NCI-H82 treated with DMSO at 0.1 percent for 48 hours (cell line): ENCODE data around the gene STXBP5.
"Not testable (repeated sequence)": the region's sequence is repeated elsewhere in the genome, so short reads cannot be mapped to it uniquely, and the experiment has no call there.

ENCODE experiments used
- DNase-seq: peaks from one replicate; lab custom pipeline; 2025; ENCODE audit not compliant: unreplicated experiment; lab: John Stamatoyannopoulos, UW

STXBP5 gene

DNA sequence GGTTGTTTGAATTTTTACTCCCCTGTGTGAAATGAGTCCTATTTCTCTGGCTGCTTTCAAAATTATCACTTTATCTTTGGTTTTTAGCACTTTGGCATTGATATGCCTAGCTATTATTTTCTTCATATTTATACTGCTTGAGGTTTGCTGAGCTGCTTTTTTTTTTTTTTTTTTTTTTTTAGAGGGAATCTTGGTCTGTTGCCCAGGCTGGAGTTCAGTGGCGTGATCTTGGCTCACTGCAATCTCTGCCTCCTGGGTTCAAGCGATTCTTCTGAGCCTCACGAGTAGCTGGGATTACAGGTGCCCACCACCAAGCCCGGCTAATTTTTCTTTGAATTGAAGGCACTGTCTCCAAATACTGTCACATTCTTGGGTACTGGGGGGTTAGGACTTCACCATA lies 40.6 kb downstream of the STXBP5 start:
- DNase-seq = no peak

DNA sequence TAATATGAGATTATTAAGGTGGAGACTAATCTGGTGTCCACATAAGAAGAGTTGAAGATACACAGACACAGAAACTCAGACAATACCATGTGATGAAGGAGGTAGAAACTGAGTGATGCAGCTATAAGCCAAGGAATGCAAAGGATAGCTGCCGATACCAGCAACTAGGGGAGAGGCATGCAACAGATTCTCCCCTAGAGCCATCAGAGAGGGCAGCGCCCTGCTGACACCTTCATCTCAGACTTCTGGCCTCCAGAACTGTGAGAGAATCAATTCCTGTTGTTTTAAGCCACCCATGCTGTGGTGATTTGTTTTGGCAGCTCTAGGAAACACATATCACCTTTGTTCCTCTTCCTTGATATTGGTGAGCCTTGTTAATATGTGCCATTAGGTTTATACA lies 41.5 kb downstream of the STXBP5 start:
- DNase-seq = no peak

DNA sequence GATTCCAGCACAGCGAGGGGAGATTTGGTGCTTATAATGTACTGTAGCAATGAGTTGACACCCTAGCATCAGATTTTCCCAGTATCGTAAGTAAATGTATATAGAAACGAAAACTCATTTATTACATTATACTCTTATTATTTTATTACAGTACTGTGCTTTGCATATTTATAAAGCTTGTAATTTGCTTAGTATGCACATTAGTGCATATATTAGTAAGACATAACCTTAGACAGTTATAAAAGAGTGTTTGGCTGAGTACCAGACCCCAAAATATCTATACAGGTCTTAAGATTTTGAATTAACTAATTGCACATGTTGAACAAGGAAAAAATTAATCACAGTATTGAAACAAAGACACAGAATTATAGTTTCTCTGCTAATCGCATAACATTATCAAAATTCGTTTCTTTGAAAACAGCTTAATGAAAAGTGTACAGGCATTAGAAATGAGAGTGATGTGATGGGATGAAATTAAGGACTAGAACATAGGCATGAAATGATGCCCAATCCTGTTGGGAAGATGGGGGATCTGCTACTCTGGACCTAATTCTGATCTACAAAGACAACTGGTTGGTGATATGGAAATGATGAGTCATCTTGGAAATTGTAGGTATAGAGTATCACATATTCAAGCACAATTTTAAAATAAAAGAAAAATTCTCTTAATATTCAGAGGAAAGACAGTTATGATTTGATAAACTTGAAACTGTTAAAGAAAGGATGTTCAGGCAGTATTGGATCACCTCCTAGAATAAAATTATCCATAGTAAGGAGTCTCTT lies 42.8 kb downstream of the STXBP5 start:
- DNase-seq = no peak

DNA sequence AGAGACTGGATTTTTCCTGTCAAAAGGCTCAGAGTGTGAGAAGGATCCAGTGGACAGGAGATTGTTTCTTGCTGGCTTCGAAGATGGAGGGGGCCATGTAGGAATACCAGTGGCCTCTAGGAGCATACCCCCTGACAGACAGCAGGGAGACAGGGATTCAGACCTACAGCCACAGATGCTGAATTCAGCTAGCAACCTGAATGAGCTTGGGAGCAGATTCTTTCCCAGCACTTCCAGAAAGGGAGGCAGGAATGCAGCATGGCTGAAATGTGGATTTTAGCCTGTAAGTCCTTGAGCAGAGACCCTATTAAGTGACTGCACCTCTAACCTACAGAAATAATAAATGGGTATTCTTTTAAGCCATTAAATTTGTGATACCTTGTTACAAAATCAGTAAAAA lies 44.6 kb downstream of the STXBP5 start:
- DNase-seq = no peak

DNA sequence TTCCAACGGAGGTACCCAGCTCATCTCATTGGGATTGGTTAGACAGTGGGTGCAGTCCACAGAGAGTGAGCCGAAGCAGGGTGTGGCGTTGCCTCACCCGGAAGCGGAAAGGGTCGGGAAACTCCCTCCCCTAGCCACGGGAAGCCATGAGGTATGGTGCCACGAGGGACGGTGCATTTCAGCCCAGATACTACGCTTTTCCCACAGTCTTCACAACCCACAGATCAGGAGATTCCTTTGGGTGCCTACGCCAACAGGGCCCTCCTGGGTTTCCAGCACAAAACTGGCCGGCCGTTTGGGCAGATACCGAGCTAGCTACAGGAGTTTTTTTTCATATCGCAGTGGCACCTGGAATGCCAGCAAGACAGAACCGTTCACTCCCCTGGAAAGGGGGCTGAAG lies 46.9 kb downstream of the STXBP5 start:
- no peak for DNase-seq

DNA sequence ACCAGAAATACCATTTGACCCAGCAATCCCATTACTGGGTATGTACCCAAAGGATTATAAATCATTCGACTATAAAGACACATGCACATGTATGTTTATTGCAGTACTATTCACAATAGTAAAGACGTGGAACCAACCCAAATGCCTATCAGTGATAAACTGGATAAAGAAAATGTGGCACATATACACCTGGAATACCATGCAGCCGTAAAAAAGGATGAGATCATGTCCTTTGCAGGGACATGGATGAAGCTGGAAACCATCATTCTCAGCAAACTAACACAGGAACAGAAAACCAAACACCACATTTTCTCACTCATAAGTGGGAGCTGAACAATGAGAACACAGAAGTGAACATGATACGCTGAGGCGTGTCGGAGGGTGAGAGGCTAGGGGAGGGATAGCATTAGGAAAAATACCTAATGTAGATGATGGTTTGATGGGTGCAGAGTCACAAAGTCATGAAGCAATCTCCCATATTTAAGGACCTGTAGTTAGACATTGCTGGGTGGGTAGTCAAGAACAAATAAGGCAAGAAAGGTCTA lies 50.8 kb downstream of the STXBP5 start:
- DNase-seq = not testable (repeated sequence)

DNA sequence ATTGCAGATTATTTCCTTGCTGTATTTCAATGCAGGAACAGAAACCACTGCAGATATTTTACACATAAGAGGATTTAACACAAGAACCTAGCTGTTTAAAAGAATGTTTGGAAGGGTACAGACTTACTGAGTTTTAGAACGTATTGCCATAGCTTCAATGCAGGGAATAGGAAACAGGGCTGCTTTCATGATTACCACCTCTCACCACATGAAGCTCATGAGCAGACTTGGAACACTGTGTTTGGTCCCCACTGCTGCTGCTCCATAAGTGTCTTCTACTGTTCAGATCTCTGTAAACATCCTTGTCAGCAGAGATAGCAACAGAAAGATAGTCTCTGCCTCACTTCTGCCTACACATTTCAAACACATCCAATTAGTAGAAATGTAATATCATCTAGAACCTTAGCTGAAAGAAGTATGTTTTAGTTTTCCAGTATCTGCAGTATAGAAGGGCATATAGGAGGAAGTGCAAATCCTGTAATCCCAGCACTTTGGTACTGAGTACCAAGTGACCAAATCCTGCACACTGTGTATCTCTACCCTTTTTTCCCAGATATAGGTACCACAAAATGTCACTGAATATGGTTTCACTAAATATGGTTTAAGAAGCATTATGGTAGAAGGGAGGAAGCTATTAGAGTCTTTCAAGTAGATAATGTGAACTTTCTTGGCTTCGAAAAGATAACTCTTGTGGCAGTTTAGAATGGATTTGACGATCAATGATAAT lies 51.9 kb downstream of the STXBP5 start:
- no peak for DNase-seq

DNA sequence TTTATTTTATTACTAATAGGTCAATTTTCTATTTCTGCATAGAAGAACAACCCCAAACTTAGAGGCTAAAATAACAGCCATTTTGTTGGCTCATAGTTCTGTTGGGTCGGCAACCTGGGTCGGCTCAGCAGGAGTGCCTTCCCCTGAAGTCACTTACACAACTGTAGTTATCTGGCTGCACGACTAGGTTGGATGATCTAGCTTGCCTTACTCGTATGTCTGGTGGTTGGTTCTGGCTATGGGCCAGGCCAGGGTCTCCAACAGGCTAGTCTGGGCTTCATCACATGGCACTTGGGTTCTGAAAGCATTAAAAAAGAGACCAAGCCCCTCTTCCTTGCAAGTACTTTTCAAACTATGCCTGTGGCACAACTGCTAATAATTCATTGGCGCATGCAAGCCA lies 53.5 kb downstream of the STXBP5 start:
- no peak for DNase-seq

DNA sequence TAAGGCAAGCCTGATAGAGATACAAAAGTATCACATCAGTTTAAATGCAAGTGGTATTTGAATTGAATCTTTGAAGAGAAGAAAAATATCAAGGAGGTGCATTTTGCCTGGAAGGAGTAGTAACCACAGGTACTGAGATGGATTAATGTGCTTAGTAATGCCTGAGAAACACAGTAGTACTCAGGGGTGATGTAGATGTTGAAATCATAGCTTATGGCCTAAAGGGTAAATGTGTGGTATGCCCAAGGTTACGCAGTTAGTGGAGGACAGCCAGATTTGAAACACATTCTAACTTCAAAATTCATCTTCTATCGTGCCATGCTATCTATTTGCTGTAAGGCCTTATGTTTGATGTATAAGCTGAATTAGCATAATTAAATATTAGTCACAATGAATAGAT lies 55.9 kb downstream of the STXBP5 start:
- DNase-seq = no peak

DNA sequence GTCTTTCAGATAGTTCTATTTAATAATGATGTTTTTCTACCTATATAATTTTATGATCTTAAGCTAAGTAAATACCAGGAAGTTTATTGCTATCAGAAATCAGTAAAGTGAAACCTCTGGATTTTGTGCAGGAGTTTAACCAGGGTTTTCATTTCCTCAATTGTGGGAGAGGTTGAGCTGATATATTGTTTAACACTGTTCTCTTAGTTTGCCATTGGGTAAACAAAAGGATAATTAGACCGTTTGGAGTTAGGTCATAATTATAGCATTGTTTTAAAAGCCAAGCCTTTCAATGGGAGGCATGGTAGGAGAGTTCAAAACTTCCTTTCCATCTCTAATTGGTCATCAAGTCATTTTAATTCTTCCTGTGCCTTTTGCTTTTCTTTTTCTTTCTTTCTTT lies 58.7 kb downstream of the STXBP5 start:
- DNase-seq = no peak

DNA sequence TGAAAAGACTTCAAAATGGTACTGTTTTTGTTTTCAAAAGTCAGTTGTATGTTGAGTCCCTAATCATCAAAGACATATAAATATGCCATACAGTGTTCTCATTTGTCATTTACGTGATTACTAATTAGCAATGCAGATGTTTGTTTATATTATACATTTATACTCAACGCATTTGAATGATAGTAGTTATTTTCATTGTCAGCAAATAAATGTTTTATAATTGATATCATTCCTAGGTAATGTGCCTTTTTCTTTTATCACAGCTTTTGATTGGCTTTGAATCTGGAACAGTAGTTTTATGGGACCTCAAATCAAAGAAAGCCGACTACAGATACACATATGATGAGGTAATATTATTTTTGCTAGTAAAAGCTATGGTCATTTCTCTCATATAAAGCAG lies 62.6 kb downstream of the STXBP5 start:
- DNase-seq = no peak

DNA sequence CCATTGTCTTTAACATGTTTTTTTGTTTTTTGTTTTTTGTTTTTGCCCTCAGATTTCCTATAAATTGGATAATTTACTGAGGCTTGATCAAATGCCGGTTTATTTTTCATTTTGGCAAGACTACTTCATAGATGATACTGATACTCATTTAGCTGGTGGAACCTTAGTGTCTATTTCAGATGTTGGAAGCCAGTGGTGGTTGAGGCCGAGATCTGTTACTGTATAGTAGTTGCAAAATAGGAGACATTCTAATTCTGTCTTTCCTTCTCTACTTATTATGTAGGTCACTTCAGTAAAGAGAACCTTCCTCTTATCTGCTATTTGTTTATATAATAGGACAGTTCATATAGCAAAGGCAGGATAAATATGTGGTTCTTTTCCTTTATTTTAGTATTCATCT lies 63.4 kb downstream of the STXBP5 start:
- no peak for DNase-seq

DNA sequence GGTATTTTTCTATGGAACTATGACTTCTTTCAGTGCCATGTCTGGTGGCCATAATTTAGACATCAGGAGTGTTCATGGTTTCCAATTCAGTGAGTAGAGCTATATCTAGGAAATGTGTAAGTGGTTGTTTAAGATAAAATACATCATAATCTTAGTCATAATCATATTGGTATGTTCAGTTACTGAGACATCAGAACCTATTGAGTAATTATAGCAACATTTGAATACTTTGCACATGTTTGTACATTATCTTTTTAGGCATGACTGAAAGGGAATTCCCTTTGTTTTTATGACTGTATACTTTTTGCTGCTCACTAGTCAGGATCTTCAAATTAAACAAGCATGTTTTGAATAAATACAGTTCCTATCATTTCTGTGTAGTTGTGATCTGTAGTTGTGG lies 64.0 kb downstream of the STXBP5 start:
- DNase-seq = no peak

DNA sequence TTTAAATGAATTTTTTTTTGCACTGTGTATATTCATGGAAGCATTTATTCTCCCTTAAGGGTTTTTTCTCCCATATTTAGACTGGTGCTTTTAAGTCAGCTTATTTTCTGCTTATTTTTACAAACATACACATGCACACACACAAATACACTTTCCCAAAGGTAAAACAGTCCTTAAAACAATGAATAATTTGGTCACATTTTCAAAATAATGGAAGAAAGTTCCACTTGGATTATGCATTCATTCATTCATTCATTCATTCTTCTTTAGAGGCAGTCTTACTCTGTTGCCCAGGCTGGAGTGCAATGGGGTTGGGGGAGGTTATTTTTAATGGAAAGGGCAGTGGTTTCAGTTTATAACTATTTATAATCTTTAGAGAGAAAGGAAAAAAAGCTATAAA lies 69.8 kb downstream of the STXBP5 start:
- DNase-seq = no peak

DNA sequence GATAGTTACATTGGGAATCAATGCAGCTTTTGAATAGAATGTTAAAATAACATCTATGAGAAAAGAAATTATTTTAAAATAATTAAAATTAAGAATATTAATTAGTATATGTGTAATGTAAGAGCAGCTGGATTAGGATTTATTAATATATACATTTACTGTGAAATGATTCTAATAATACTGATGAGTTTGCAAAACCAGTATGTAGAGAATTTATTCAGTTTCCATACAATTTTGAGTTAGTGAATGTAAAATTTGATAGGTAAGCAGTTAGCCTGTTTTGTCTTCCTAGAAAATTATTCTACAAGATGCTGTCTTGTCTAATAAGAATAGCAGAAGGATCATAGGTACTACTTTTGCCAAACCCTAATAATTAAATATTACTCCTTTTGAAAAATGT lies 70.6 kb downstream of the STXBP5 start:
- DNase-seq = no peak

DNA sequence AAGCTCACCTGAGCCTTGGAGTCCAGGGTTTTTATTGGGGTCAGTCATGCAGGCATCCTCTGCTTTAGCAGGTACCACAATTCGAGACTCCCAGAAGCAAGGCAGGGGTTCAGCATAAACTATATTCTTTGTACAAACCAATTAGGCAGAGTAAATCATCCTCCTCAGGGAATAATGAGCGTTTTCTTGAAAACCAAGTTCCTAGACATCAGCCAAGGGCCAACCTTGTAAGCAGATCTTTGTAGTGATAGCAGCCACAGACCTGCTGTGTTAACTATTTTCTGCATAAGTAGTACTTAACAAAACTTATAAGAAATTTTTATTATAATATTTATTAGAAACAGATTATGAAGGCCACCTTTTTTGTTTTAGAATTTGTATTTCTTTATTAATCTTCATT lies 74.7 kb downstream of the STXBP5 start:
- DNase-seq = no peak

DNA sequence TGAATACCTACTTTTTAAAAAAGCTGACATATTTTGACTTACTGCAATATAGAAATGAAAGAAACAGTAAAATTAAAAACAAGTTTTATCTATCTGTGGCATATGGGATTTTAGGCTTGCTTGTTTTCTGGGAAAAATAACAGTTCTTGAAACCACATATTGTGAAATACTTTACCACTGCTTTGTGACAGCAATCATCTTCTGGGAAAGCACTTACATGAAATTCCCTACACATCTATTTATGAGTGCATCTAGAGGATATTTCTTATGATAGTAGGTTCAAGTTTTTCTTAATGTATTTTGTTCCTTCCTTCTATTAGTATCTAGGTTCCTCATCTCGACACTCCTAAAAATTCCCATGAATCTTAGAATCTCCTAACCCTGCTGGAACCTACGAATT lies 75.2 kb downstream of the STXBP5 start:
- no peak for DNase-seq

DNA sequence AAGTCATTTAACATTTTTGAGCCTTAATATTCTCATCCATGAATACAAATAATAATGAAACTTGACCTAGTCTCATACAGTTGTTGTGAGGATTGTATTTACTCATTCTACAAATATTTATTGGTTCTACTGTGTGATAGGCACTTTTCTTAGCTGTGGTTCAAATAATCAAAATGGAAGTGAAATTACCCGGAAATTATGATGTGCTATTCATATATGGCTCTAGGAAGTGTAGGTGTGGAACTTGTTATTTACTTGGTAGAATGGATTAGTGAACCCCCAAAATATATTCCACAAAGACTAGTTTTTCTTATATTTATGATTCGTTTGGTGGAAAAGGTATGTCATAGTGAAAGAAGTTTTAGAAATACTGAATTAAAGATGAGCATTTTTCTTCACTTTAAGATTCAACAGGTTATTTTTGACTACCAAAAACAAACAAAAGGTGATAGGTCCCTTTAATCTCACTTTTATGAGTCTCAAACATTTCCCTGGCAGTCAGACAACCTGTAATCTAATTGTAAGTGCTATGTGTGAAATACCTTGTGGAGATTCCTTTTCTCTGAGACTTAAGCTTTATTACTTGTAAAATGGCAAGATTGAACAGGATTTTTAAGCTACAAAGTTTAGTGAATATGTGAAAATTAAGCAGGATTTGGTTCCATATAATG lies 77.8 kb downstream of the STXBP5 start:
- no peak for DNase-seq

DNA sequence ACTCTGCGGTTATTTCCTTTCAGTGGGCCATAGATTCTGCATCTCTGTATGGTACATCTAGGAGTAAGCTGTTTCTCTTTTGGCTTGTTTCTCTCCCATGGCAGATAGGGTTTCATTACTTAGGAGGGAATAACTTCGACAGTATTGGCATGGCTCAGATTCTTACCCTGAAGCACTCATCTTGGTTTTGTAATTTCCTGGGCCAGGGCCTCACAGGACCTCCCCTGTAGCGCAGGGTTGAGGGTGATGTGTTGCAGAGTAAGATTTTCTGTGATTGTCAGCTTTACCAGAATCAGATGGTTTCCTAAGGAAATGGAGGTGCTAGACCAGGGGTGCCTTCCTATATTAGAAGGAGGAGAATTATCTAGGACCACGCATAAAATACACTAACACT lies 78.3 kb downstream of the STXBP5 start:
- DNase-seq = no peak

DNA sequence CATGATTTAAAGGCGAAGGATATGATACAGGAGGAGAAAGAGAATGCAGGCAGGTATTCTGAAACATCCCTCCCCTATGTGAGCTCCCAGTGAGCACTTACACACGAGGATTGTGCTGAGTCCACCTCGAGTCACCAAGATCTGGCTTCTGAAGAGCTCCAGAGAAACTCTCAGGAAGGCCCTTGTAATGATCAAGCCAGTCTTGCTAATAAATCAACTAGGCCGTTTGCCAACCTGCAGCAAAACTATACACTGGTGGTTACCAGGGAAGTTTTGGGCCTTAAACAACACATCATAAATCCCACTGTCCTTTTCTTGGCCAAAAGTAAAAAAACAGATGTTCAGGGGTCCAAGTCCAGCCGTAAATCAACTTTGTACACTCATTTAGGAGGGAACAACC lies 79.2 kb downstream of the STXBP5 start:
- no peak for DNase-seq

DNA sequence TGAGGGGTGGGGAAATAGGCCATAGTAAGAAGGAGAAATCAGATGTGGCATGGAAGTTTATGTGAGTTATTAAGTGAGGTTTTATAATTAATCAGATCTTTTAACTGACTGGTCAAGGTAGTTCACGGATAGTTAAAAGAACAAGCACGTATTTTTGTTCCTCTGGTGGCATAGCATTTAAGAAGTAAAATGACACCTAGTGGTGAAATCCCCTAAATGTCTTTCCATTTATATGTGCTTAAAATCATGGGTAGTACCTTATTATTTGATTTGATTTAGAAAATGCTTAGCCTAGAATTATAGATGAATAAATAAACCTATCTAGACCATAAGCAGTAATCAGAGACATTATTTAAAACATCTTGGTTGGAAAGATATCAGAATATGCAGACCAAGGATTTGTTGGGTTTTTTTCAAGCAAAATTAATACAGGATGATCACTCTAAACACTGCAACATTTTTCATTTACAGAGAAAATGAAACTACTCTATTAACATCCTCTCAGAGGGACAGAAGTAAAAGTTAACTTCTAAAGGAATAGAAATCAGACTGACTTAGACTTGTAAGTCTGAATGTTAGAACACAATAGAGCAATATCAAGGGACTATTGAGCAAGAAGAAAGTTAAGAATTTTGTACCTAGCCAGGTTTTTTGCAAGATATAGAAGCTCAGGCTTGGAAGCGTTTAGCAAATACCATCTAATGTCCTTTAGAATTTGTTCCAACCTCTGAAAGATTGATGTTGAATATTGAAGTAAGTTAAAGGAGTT lies 81.1 kb downstream of the STXBP5 start:
- no peak for DNase-seq
